ENCODE data around the gene ESPNL. TPM values are rescaled to one million over a fixed set of nuclear protein-coding genes. Genes with fewer than 3 reads are reported as not detected.

ESPNL gene
- total and polyA plus RNA-seq, 9 donors, result 0.11 to 12.9 (median 0.61) TPM

Other genes with a start within 250 kb of the ESPNL start
- gene RAMP1, start 240.7 kb upstream of the ESPNL start, total RNA-seq, result 10 to 100 TPM; 22.1 to 62.5 (median 33.6) TPM
- 10 to 100 TPM in 1 of 2 donors, 1 to 10 TPM in 1; 1.8 to 17.3 TPM for gene RAMP1, start 240.7 kb upstream of the ESPNL start, polyA plus RNA-seq
- gene UBE2F, start 133.3 kb upstream of the ESPNL start, total RNA-seq, result 10 to 100 TPM; 20.3 to 44.0 (median 23.8) TPM
- 10 to 100 TPM; 22.2 to 48.4 TPM for gene UBE2F, start 133.3 kb upstream of the ESPNL start, polyA plus RNA-seq
- 10 to 100 TPM in 5 of 7 donors, 1 to 10 TPM in 2; 7.3 to 17.5 (median 12.5) TPM for gene SCLY, start 39.3 kb upstream of the ESPNL start, total RNA-seq
- 10 to 100 TPM in 1 of 2 donors, 1 to 10 TPM in 1; 7.6 to 18.0 TPM for gene SCLY, start 39.3 kb upstream of the ESPNL start, polyA plus RNA-seq
- under 1 TPM in 6 of 7 donors, not detected in 1; 0.08 to 0.74 (median 0.26) TPM for gene KLHL30, start 38.3 kb downstream of the ESPNL start, total RNA-seq
- gene KLHL30, start 38.3 kb downstream of the ESPNL start, polyA plus RNA-seq, result under 1 TPM; 0.20 to 0.24 TPM
- under 1 TPM in 4 of 7 donors, not detected in 3; 0.20 to 0.69 (median 0.34) TPM for gene ERFE, start 58.6 kb downstream of the ESPNL start, total RNA-seq
- gene ERFE, start 58.6 kb downstream of the ESPNL start, polyA plus RNA-seq, result under 1 TPM in 1 of 2 donors, not detected in 1; 0.19 TPM
- 10 to 100 TPM; 28.4 to 54.9 (median 38.9) TPM for gene ILKAP, start 103.4 kb downstream of the ESPNL start, total RNA-seq
- gene ILKAP, start 103.4 kb downstream of the ESPNL start, polyA plus RNA-seq, result 10 to 100 TPM; 28.5 to 49.5 TPM
- gene HES6, start 139.7 kb downstream of the ESPNL start, total RNA-seq, result 10 to 100 TPM in 2 of 7 donors, 1 to 10 TPM in 5; 1.1 to 12.4 (median 3.1) TPM
- gene HES6, start 139.7 kb downstream of the ESPNL start, polyA plus RNA-seq, result 1 to 10 TPM in 1 of 2 donors, under 1 TPM in 1; 0.33 to 2.0 TPM
- gene PER2, start 188.3 kb downstream of the ESPNL start, total RNA-seq, result 10 to 100 TPM in 6 of 7 donors, 1 to 10 TPM in 1; 9.9 to 34.5 (median 27.4) TPM
- gene PER2, start 188.3 kb downstream of the ESPNL start, polyA plus RNA-seq, result 1 to 10 TPM; 8.1 to 8.5 TPM
- 10 to 100 TPM in 6 of 7 donors, 1 to 10 TPM in 1; 7.0 to 29.2 (median 19.9) TPM for gene TRAF3IP1, start 220.2 kb downstream of the ESPNL start, total RNA-seq
- 10 to 100 TPM in 1 of 2 donors, 1 to 10 TPM in 1; 8.5 to 17.0 TPM for gene TRAF3IP1, start 220.2 kb downstream of the ESPNL start, polyA plus RNA-seq